IMR-90 (cell line): Measurements from ENCODE around the gene PRRG1.

Experiments used
- MXI1 ChIP-seq: IDR thresholded peaks from 2 replicates; pipeline ENCODE4 v1.6.1; 2012; ENCODE audit warnings: low read depth, mild to moderate bottlenecking, low read length, moderate library complexity, borderline replicate concordance
- POLR2A ChIP-seq: IDR thresholded peaks from 2 replicates; pipeline ENCODE4 v1.6.1; 2012; ENCODE audit warnings: mild to moderate bottlenecking, low read depth, low read length
- RCOR1 ChIP-seq: IDR thresholded peaks from 2 replicates; pipeline ENCODE4 v1.6.1; 2012; ENCODE audit warnings: mild to moderate bottlenecking, low read length, improper control_type of control experiment; ENCODE audit not compliant: insufficient replicate concordance
- RFX5 ChIP-seq: IDR thresholded peaks from 2 replicates; pipeline ENCODE4 v1.8.0; 2012; ENCODE audit warnings: low read depth, mild to moderate bottlenecking, low read length, moderate library complexity
- SMC3 ChIP-seq: fragments of 150-350 bp; IDR thresholded peaks from 2 replicates; pipeline ENCODE4 v1.6.1; 2016; ENCODE audit warnings: low read depth, mild to moderate bottlenecking, antibody characterized with exemption, low read length, moderate library complexity
- TF ChIP-seq, protein P1 (sequence below): conservative IDR thresholded peaks from 2 replicates; pipeline ENCODE4 v1.5.1; 2012; ENCODE audit warnings: mild to moderate bottlenecking, low read depth, low read length, improper control_type of control experiment
- TF ChIP-seq, protein P2 (sequence below): fragments of 150-350 bp; IDR thresholded peaks from 2 replicates; pipeline ENCODE4 v1.6.1; 2016; ENCODE audit warnings: low read depth, mild to moderate bottlenecking, low read length, moderate library complexity, borderline replicate concordance

DNA sequence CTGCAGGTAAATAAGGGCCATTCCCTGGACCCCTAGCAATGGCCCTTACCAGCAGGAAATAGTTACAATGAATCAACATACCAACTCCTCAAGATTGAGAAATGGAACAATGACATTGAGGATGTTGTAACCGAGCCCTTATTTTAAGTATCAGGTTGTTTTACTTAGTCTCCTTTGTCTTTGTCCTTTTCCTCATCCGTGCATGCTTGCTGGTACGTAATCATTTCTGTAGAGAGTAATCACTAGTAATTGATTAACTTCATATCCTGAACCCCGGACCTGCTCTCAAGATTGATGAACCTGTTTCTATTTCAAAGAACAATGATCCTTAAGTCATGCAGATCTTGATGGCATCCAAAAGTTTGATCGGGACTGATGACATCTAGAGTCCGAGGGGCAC, 123.7 kb downstream of the PRRG1 start:
- TF ChIP-seq RCOR1 (no peak), SMC3 (no peak), MXI1 (no peak), POLR2A (no peak), RFX5 (no peak)
- TF ChIP-seq, protein P1, sequence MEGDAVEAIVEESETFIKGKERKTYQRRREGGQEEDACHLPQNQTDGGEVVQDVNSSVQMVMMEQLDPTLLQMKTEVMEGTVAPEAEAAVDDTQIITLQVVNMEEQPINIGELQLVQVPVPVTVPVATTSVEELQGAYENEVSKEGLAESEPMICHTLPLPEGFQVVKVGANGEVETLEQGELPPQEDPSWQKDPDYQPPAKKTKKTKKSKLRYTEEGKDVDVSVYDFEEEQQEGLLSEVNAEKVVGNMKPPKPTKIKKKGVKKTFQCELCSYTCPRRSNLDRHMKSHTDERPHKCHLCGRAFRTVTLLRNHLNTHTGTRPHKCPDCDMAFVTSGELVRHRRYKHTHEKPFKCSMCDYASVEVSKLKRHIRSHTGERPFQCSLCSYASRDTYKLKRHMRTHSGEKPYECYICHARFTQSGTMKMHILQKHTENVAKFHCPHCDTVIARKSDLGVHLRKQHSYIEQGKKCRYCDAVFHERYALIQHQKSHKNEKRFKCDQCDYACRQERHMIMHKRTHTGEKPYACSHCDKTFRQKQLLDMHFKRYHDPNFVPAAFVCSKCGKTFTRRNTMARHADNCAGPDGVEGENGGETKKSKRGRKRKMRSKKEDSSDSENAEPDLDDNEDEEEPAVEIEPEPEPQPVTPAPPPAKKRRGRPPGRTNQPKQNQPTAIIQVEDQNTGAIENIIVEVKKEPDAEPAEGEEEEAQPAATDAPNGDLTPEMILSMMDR, result no peak
- TF ChIP-seq, protein P2, sequence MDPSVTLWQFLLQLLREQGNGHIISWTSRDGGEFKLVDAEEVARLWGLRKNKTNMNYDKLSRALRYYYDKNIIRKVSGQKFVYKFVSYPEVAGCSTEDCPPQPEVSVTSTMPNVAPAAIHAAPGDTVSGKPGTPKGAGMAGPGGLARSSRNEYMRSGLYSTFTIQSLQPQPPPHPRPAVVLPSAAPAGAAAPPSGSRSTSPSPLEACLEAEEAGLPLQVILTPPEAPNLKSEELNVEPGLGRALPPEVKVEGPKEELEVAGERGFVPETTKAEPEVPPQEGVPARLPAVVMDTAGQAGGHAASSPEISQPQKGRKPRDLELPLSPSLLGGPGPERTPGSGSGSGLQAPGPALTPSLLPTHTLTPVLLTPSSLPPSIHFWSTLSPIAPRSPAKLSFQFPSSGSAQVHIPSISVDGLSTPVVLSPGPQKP, result no peak
